Limb (tissue), 2 donors: ENCODE measurements around the gene ZNF543.
"Not testable (repeated sequence)": the region's sequence is repeated elsewhere in the genome, so short reads cannot be mapped to it uniquely, and the experiment has no call there.

Experiments used
- DNase-seq, 2 donors: peaks; one replicate each; pipeline ENCODE4 v3.0.0-alpha.2; 2016; ENCODE audit errors: extremely low spot score in 2 of 2

The ZNF543 gene

GRCh38 chr19:57321116-57321515 is 844 bp downstream of the ZNF543 start:
- no peak for DNase-seq

- no peak for DNase-seq
Observed at GRCh38 chr19:57321751-57322150, 1.5 kb downstream of the ZNF543 start.

- no peak for DNase-seq
Observed at GRCh38 chr19:57324992-57325391, 4.7 kb downstream of the ZNF543 start.

- DNase-seq: no peak
Observed at GRCh38 chr19:57327993-57328392, 7.7 kb downstream of the ZNF543 start.

GRCh38 chr19:57334191-57334590 is 13.9 kb downstream of the ZNF543 start:
- no peak for DNase-seq

GRCh38 chr19:57338877-57339276 is 18.6 kb downstream of the ZNF543 start:
- DNase-seq: no peak

- no peak for DNase-seq
Observed at GRCh38 chr19:57342582-57342981, 22.3 kb downstream of the ZNF543 start.

GRCh38 chr19:57348136-57348535 is 27.9 kb downstream of the ZNF543 start:
- DNase-seq: no peak

- peak; percentile 94 to 96 for DNase-seq
Observed at GRCh38 chr19:57350877-57351805, 30.9 kb downstream of the ZNF543 start, which contains the start of gene ZNF304. ZNF304 (plus strand) TSS chr19:57351271; CDS start chr19:57351665, 394 bp downstream.

GRCh38 chr19:57351867-57352266 is 31.6 kb downstream of the ZNF543 start:
- no peak for DNase-seq

GRCh38 chr19:57355916-57356315 is 35.6 kb downstream of the ZNF543 start:
- no peak for DNase-seq

- DNase-seq: no peak
Observed at GRCh38 chr19:57357406-57357805, 37.1 kb downstream of the ZNF543 start.

- DNase-seq: no peak
Observed at GRCh38 chr19:57359300-57359699, 39.0 kb downstream of the ZNF543 start.

- DNase-seq: no peak
Observed at GRCh38 chr19:57362419-57362818, 42.1 kb downstream of the ZNF543 start.

GRCh38 chr19:57362997-57363687 is 42.9 kb downstream of the ZNF543 start, which contains the start of the genes TRAPPC2B and ZNF547:
TRAPPC2B (plus strand) TSS chr19:57363551; CDS start chr19:57364834, 1,283 bp downstream.
ZNF547 (plus strand) TSS chr19:57363551; CDS start chr19:57368556, 5,005 bp downstream.
- DNase-seq: peak; percentile 96 to 100

- peak in 1 of 2 donors; percentile 12 for DNase-seq
Observed at GRCh38 chr19:57363688-57364181, 43.5 kb downstream of the ZNF543 start.

GRCh38 chr19:57366776-57367175 is 46.5 kb downstream of the ZNF543 start:
- no peak for DNase-seq

GRCh38 chr19:57374179-57374578 is 53.9 kb downstream of the ZNF543 start:
- no peak for DNase-seq

- DNase-seq: not testable (repeated sequence)
Observed at GRCh38 chr19:57374647-57375046, 54.4 kb downstream of the ZNF543 start.

- DNase-seq: no peak
Observed at GRCh38 chr19:57376151-57376550, 55.9 kb downstream of the ZNF543 start.

- DNase-seq: no peak
Observed at GRCh38 chr19:57377498-57378146, 57.4 kb downstream of the ZNF543 start.
